Measurements from ENCODE around the gene PTPRB.
"Not testable (repeated sequence)": the region's sequence is repeated elsewhere in the genome, so short reads cannot be mapped to it uniquely, and the experiment has no call there.

GRCh38 chr12:70490928-70491327 lies 146.3 kb downstream of the PTPRB start:
- not testable (repeated sequence) for TF ChIP-seq CTCF (conservative IDR thresholded peaks at IDR 0.05 in 1 of 2, IDR thresholded peaks at IDR 0.05 in 1 of 2; ENCODE audit: low read depth in 1 of 2, low read length in 2 of 2); EZH2 (IDR thresholded peaks at IDR 0.05; ENCODE audit: low read length, missing control alignments)
